H9 (cell line): Measurements from ENCODE around the gene SLC22A16. TPM values are rescaled to one million over a fixed set of nuclear protein-coding genes. Genes with fewer than 3 reads are reported as not detected.

Source experiments
- DNase-seq: peaks from one replicate; pipeline ENCODE4 v3.0.0-alpha.2; 2017
- H2AFZ ChIP-seq: one replicate; pipeline ENCODE4 v1.6.1; 2013; ENCODE audit warnings: mild to moderate bottlenecking, low read length, control low read depth, moderate library complexity
- H2AK5ac ChIP-seq: 2 replicates; pipeline ENCODE4 v1.6.1; 2013; ENCODE audit warnings: low read length, control low read depth, mixed read lengths; ENCODE audit not compliant: insufficient read length
- H2BK120ac ChIP-seq: one replicate; pipeline ENCODE4 v1.6.1; 2013; ENCODE audit warnings: low read depth, mild to moderate bottlenecking, low read length, control low read depth, inconsistent platforms; ENCODE audit not compliant: poor library complexity, severe bottlenecking
- H2BK12ac ChIP-seq: 2 replicates; pipeline ENCODE4 v1.6.1; 2013; ENCODE audit warnings: low read length, control low read depth, mixed read lengths, low read depth; ENCODE audit not compliant: insufficient read length
- H2BK15ac ChIP-seq: 2 replicates; pipeline ENCODE4 v1.6.1; 2013; ENCODE audit warnings: low read depth, low read length, control low read depth
- H2BK20ac ChIP-seq: one replicate; pipeline ENCODE4 v1.6.1; 2013; ENCODE audit warnings: low read depth, mild to moderate bottlenecking, low read length, control low read depth, inconsistent platforms; ENCODE audit not compliant: poor library complexity, severe bottlenecking
- H2BK5ac ChIP-seq: 2 replicates; pipeline ENCODE4 v1.6.1; 2013; ENCODE audit warnings: low read length, control low read depth, mixed read lengths; ENCODE audit not compliant: insufficient read length
- H3K14ac ChIP-seq: 2 replicates; pipeline ENCODE4 v1.6.1; 2013; ENCODE audit warnings: low read length, control low read depth; ENCODE audit not compliant: insufficient read depth
- H3K18ac ChIP-seq: 2 replicates; pipeline ENCODE4 v1.6.1; 2013; ENCODE audit warnings: low read depth, mild to moderate bottlenecking, mixed read lengths, low read length, control low read depth; ENCODE audit not compliant: insufficient read length
- H3K23ac ChIP-seq: 2 replicates; pipeline ENCODE4 v1.6.1; 2013; ENCODE audit warnings: low read length, control low read depth, mixed read lengths, low read depth; ENCODE audit not compliant: insufficient read length
- H3K23me2 ChIP-seq: 2 replicates; pipeline ENCODE4 v1.6.1; 2013; ENCODE audit warnings: low read depth, mild to moderate bottlenecking, mixed read lengths, low read length, control low read depth; ENCODE audit not compliant: insufficient read length, poor library complexity, severe bottlenecking
- H3K27ac ChIP-seq: 2 replicates; pipeline ENCODE4 v1.5.1; 2013; ENCODE audit warnings: low read length, control low read depth, mixed read lengths, low read depth; ENCODE audit not compliant: insufficient read length
- H3K27me3 ChIP-seq: 2 replicates; pipeline ENCODE4 v1.6.1; 2013; ENCODE audit warnings: low read length, control low read depth, inconsistent platforms; ENCODE audit not compliant: insufficient read depth
- H3K4ac ChIP-seq: 2 replicates; pipeline ENCODE4 v1.6.1; 2013; ENCODE audit warnings: low read depth, mild to moderate bottlenecking, control low read depth, inconsistent platforms, low read length, moderate library complexity
- H3K4me1 ChIP-seq: 2 replicates; pipeline ENCODE4 v1.6.1; 2013; ENCODE audit warnings: low read length, control low read depth, inconsistent platforms; ENCODE audit not compliant: insufficient read depth
- H3K4me2 ChIP-seq: 2 replicates; pipeline ENCODE4 v1.6.1; 2013; ENCODE audit warnings: low read length, control low read depth, mixed read lengths; ENCODE audit not compliant: insufficient read length, insufficient read depth
- H3K56ac ChIP-seq: 2 replicates; pipeline ENCODE4 v1.6.1; 2013; ENCODE audit warnings: low read depth, mild to moderate bottlenecking, mixed read lengths, low read length, control low read depth; ENCODE audit not compliant: insufficient read length
- H3K79me1 ChIP-seq: 2 replicates; pipeline ENCODE4 v1.6.1; 2013; ENCODE audit warnings: low read depth, mild to moderate bottlenecking, moderate library complexity, low read length, control low read depth, inconsistent platforms; ENCODE audit not compliant: insufficient read depth, poor library complexity, severe bottlenecking
- H3K79me2 ChIP-seq: 2 replicates; pipeline ENCODE4 v1.6.1; 2013; ENCODE audit warnings: low read length, control low read depth, inconsistent platforms; ENCODE audit not compliant: insufficient read depth
- H3K9ac ChIP-seq: 2 replicates; pipeline ENCODE4 v1.6.1; 2013; ENCODE audit warnings: low read length, control low read depth, mixed read lengths; ENCODE audit not compliant: insufficient read length; ENCODE audit errors: extremely low read depth
- H3K9me3 ChIP-seq: one replicate; pipeline ENCODE4 v1.6.1; 2013; ENCODE audit warnings: low read depth, low read length, inconsistent platforms; ENCODE audit not compliant: control insufficient read depth
- H3T11ph ChIP-seq: one replicate; pipeline ENCODE4 v1.6.1; 2013; ENCODE audit warnings: mild to moderate bottlenecking, low read length, control low read depth, inconsistent platforms
- H4K20me1 ChIP-seq: one replicate; pipeline ENCODE4 v1.6.1; 2013; ENCODE audit not compliant: control insufficient read depth, insufficient read length, insufficient read depth
- H4K5ac ChIP-seq: 2 replicates; pipeline ENCODE4 v1.6.1; 2013; ENCODE audit warnings: low read depth, mild to moderate bottlenecking, mixed read lengths, low read length, control low read depth; ENCODE audit not compliant: insufficient read length
- H4K8ac ChIP-seq: replicated peaks from 2 replicates; pipeline ENCODE4 v1.6.1; 2013; ENCODE audit warnings: low read length, control low read depth, mixed read lengths, low read depth; ENCODE audit not compliant: insufficient read length
- H4K91ac ChIP-seq: 2 replicates; pipeline ENCODE4 v1.6.1; 2013; ENCODE audit warnings: low read depth, mild to moderate bottlenecking, moderate library complexity, mixed read lengths, low read length, control low read depth; ENCODE audit not compliant: insufficient read length
- H3K27ac Mint-ChIP-seq, 3 experiments: 2 replicates in 2 of 3; 3 replicates in 1 of 3; pipeline ENCODE4 v1.8.0; 2020 to 2021; ENCODE audit warnings: mixed read lengths in 3 of 3, mild to moderate bottlenecking in 1 of 3, moderate library complexity in 1 of 3
- H3K27me3 Mint-ChIP-seq: 2 replicates; pipeline ENCODE4 v1.8.0; 2021; ENCODE audit warnings: low read depth, mild to moderate bottlenecking, moderate library complexity, mixed read lengths
- H3K36me3 Mint-ChIP-seq, 3 experiments: 2 replicates in 2 of 3; 3 replicates in 1 of 3; pipeline ENCODE4 v1.8.0; 2020 to 2021; ENCODE audit warnings: low read depth in 3 of 3, mixed read lengths in 3 of 3; ENCODE audit not compliant: insufficient read depth in 1 of 3
- H3K4me1 Mint-ChIP-seq, 2 experiments: 2 replicates each; pipeline ENCODE4 v1.8.0; 2020; ENCODE audit warnings: mixed read lengths in 2 of 2
- H3K4me3 Mint-ChIP-seq, 2 experiments: 2 replicates in 1 of 2; 3 replicates in 1 of 2; pipeline ENCODE4 v1.8.0; 2020 to 2021; ENCODE audit warnings: mild to moderate bottlenecking in 2 of 2, mixed read lengths in 2 of 2, moderate library complexity in 1 of 2
- H3K9me3 Mint-ChIP-seq, 2 experiments: 2 replicates in 1 of 2; 3 replicates in 1 of 2; pipeline ENCODE4 v1.8.0; 2020; ENCODE audit warnings: mild to moderate bottlenecking in 2 of 2, mixed read lengths in 2 of 2, moderate library complexity in 1 of 2
- CTCF ChIP-seq: fragments of 200-600 bp; sonication (generic); conservative IDR thresholded peaks from 3 replicates; pipeline ENCODE4 v1.8.0; 2021; ENCODE audit warnings: antibody characterized with exemption, mild to moderate bottlenecking
- WGBS: extraction: QIAGEN DNeasy Blood & Tissue Kit; methylation state at CpG from one replicate; pipeline ENCODE4 v1.1.7; 2013; ENCODE audit warnings: missing lambda C conversion rate, low lambda C conversion rate, mixed read lengths; ENCODE audit not compliant: insufficient read length; ENCODE audit errors: extremely low coverage; 5-methylcytosine and 5-hydroxymethylcytosine counted together
- total RNA-seq: library from RNA; stranded (reverse); gene quantifications from 2 replicates; pipeline ENCODE4 v1.2.1, GENCODE V29; 2021

The SLC22A16 gene
- total RNA-seq, 1 experiment from 2014 or later = not detected

GRCh38 chr6:110400208-110400607 lies 76.2 kb downstream of the SLC22A16 start:
- no CpG with 5 or more reads among the region's 18 CpGs for WGBS
- H3K4me1 ChIP-seq = no peaks in the 10 kb centered on the region
- H3K23me2 ChIP-seq = no peaks in the 10 kb centered on the region
- Mint-ChIP-seq H3K4me3 (no peak overlapping the region), H3K9me3 (no peaks in the 10 kb centered on the region), H3K4me1 (peaks cover 0 to 2% of the 10 kb centered on the region in 2 experiments; a peak in 1 of 4 replicates), H3K27me3 (no peaks in the 10 kb centered on the region), H3K36me3 (no peaks in the 10 kb centered on the region), H3K27ac (no peak overlapping the region)
- TF ChIP-seq CTCF = no peak
- H4K8ac ChIP-seq = no peak overlapping the region
- no peak overlapping the region for H3K14ac ChIP-seq
- no peak overlapping the region for H2AFZ ChIP-seq
- H3K23ac ChIP-seq = no peak overlapping the region
- H3K27ac ChIP-seq = no peak overlapping the region
- no peaks in the 10 kb centered on the region for H3K79me2 ChIP-seq
- H2BK15ac ChIP-seq = no peak overlapping the region
- no peaks in the 10 kb centered on the region for H3K79me1 ChIP-seq
- H3K9me3 ChIP-seq = no peaks in the 10 kb centered on the region
- H4K20me1 ChIP-seq = no peaks in the 10 kb centered on the region
- H2AK5ac ChIP-seq = no peak overlapping the region
- no peak overlapping the region for H3K4ac ChIP-seq
- no peak overlapping the region for H3K56ac ChIP-seq
- H3K4me2 ChIP-seq = no peak overlapping the region
- H3K9ac ChIP-seq = no peak overlapping the region
- no peak overlapping the region for H4K91ac ChIP-seq
- no peak overlapping the region for H2BK5ac ChIP-seq
- no peak overlapping the region for H3T11ph ChIP-seq
- H4K5ac ChIP-seq = no peak overlapping the region
- H2BK12ac ChIP-seq = no peak overlapping the region
- no peak for DNase-seq
- H3K27me3 ChIP-seq = no peaks in the 10 kb centered on the region
- no peak overlapping the region for H2BK120ac ChIP-seq
- H3K18ac ChIP-seq = no peak overlapping the region
- H2BK20ac ChIP-seq = no peak overlapping the region
